ENCODE results near the gene GALNTL6.

GALNTL6 gene

GRCh38 chr4:172202480-172203076, 389.4 kb downstream of the GALNTL6 start:
- DNase-seq (ENCODE audit: low read depth in 1 of 2, low spot score in 1 of 2): no peak

- DNase-seq (ENCODE audit: low read depth in 1 of 2, low spot score in 1 of 2): no peak
Measured at GRCh38 chr4:172207258-172207657, 394.1 kb downstream of the GALNTL6 start.

- no peak for DNase-seq (ENCODE audit: low read depth in 1 of 2, low spot score in 1 of 2)
Measured at GRCh38 chr4:172207886-172208285, 394.7 kb downstream of the GALNTL6 start.

- DNase-seq (ENCODE audit: low read depth in 1 of 2, low spot score in 1 of 2): no peak
Measured at GRCh38 chr4:172220679-172221078, 407.5 kb downstream of the GALNTL6 start.

- DNase-seq (ENCODE audit: low read depth in 1 of 2, low spot score in 1 of 2): no peak
Measured at GRCh38 chr4:172225457-172225856, 412.3 kb downstream of the GALNTL6 start.

GRCh38 chr4:172232966-172233365, 419.8 kb downstream of the GALNTL6 start:
- DNase-seq (ENCODE audit: low read depth in 1 of 2, low spot score in 1 of 2): no peak

- no peak for DNase-seq (ENCODE audit: low read depth in 1 of 2, low spot score in 1 of 2)
Measured at GRCh38 chr4:172243551-172243950, 430.3 kb downstream of the GALNTL6 start.

- DNase-seq (ENCODE audit: low read depth in 1 of 2, low spot score in 1 of 2): no peak
Measured at GRCh38 chr4:172245516-172245915, 432.3 kb downstream of the GALNTL6 start.

- DNase-seq (ENCODE audit: low read depth in 1 of 2, low spot score in 1 of 2): no peak
Measured at GRCh38 chr4:172253409-172253808, 440.2 kb downstream of the GALNTL6 start.

GRCh38 chr4:172256820-172257219, 443.6 kb downstream of the GALNTL6 start:
- DNase-seq (ENCODE audit: low read depth in 1 of 2, low spot score in 1 of 2): no peak

GRCh38 chr4:172270397-172270796, 457.2 kb downstream of the GALNTL6 start:
- DNase-seq (ENCODE audit: low read depth in 1 of 2, low spot score in 1 of 2): no peak

GRCh38 chr4:172287117-172287516, 473.9 kb downstream of the GALNTL6 start:
- DNase-seq (ENCODE audit: low read depth in 1 of 2, low spot score in 1 of 2): no peak

GRCh38 chr4:172305698-172306097, 492.5 kb downstream of the GALNTL6 start:
- no peak for DNase-seq (ENCODE audit: low read depth in 1 of 2, low spot score in 1 of 2)

GRCh38 chr4:172308078-172308477, 494.9 kb downstream of the GALNTL6 start:
- DNase-seq (ENCODE audit: low read depth in 1 of 2, low spot score in 1 of 2): no peak

GRCh38 chr4:172311682-172312081, 498.5 kb downstream of the GALNTL6 start:
- DNase-seq (ENCODE audit: low read depth in 1 of 2, low spot score in 1 of 2): no peak

- DNase-seq (ENCODE audit: low read depth in 1 of 2, low spot score in 1 of 2): no peak
Measured at GRCh38 chr4:172323288-172323687, 510.1 kb downstream of the GALNTL6 start.

- DNase-seq (ENCODE audit: low read depth in 1 of 2, low spot score in 1 of 2): no peak
Measured at GRCh38 chr4:172344308-172344938, 531.2 kb downstream of the GALNTL6 start.

GRCh38 chr4:172348426-172348825, 535.2 kb downstream of the GALNTL6 start:
- no peak for DNase-seq (ENCODE audit: low read depth in 1 of 2, low spot score in 1 of 2)

- no peak for DNase-seq (ENCODE audit: low read depth in 1 of 2, low spot score in 1 of 2)
Measured at GRCh38 chr4:172352356-172352755, 539.2 kb downstream of the GALNTL6 start.

- DNase-seq (ENCODE audit: low read depth in 1 of 2, low spot score in 1 of 2): no peak
Measured at GRCh38 chr4:172356016-172356415, 542.8 kb downstream of the GALNTL6 start.

- DNase-seq (ENCODE audit: low read depth in 1 of 2, low spot score in 1 of 2): no peak
Measured at GRCh38 chr4:172357006-172357540, 543.9 kb downstream of the GALNTL6 start.

GRCh38 chr4:172362569-172362968, 549.4 kb downstream of the GALNTL6 start:
- no peak for DNase-seq (ENCODE audit: low read depth in 1 of 2, low spot score in 1 of 2)

GRCh38 chr4:172369471-172369959, 556.3 kb downstream of the GALNTL6 start:
- DNase-seq (ENCODE audit: low read depth in 1 of 2, low spot score in 1 of 2): no peak
